Stimulated activated CD4-positive, alpha-beta T cell treated with anti-CD3 and anti-CD28 coated beads, Interleukin-2, amount 100 ng/mL, for 48 hours (primary cell): Measurements from ENCODE around the gene GP1BB.
"Not testable (repeated sequence)": the region's sequence is repeated elsewhere in the genome, so short reads cannot be mapped to it uniquely, and the experiment has no call there.

Experiments
- DNase-seq, 2 donors: peaks; one replicate each; pipeline ENCODE4 v3.0.0-alpha.2; 2020

The GP1BB gene

GRCh38 chr22:19714312-19715187 lies 8.8 kb upstream of the GP1BB start, which contains the start of gene SEPTIN5:
Gene SEPTIN5 (plus strand): TSS chr22:19714503. CDS start chr22:19714589, 86 bp downstream.
- no peak for DNase-seq

GRCh38 chr22:19715188-19715930 lies 8.0 kb upstream of the GP1BB start:
- DNase-seq = no peak

- DNase-seq = no peak
Observed at GRCh38 chr22:19716041-19716828, 7.1 kb upstream of the GP1BB start.

GRCh38 chr22:19716829-19717105 lies 6.6 kb upstream of the GP1BB start:
- no peak for DNase-seq

GRCh38 chr22:19717181-19717580 lies 6.2 kb upstream of the GP1BB start:
- DNase-seq = no peak

- DNase-seq = peak; percentile 82 to 86
Observed at GRCh38 chr22:19717691-19718455, 5.5 kb upstream of the GP1BB start.

- no peak for DNase-seq
Observed at GRCh38 chr22:19718456-19719049, 4.8 kb upstream of the GP1BB start.

GRCh38 chr22:19719050-19719482 lies 4.3 kb upstream of the GP1BB start:
- no peak for DNase-seq

- DNase-seq = no peak
Observed at GRCh38 chr22:19719488-19720021, 3.8 kb upstream of the GP1BB start.

- DNase-seq = no peak
Observed at GRCh38 chr22:19720150-19720827, 3.0 kb upstream of the GP1BB start.

- no peak for DNase-seq
Observed at GRCh38 chr22:19720999-19721329, 2.4 kb upstream of the GP1BB start.

GRCh38 chr22:19721330-19722177 lies 1.8 kb upstream of the GP1BB start:
- DNase-seq = no peak

GRCh38 chr22:19722178-19722981 lies 959 bp upstream of the GP1BB start:
- no peak for DNase-seq

GRCh38 chr22:19722982-19723231 lies 432 bp upstream of the GP1BB start:
- no peak for DNase-seq

GRCh38 chr22:19723983-19724827 lies 866 bp downstream of the GP1BB start:
- DNase-seq = peak; percentile 35 to 44

- no peak for DNase-seq
Observed at GRCh38 chr22:19724927-19725661, 1.8 kb downstream of the GP1BB start.

- not testable (repeated sequence) for DNase-seq
Observed at GRCh38 chr22:19726064-19726788, 2.9 kb downstream of the GP1BB start.
